Measurements from ENCODE around the gene TMPRSS11D. TPM values are rescaled to one million over a fixed set of nuclear protein-coding genes. Genes with fewer than 3 reads are reported as not detected.

Gene TMPRSS11D
- total RNA-seq, 1 experiment from 2014 or later, result not detected

DNA sequence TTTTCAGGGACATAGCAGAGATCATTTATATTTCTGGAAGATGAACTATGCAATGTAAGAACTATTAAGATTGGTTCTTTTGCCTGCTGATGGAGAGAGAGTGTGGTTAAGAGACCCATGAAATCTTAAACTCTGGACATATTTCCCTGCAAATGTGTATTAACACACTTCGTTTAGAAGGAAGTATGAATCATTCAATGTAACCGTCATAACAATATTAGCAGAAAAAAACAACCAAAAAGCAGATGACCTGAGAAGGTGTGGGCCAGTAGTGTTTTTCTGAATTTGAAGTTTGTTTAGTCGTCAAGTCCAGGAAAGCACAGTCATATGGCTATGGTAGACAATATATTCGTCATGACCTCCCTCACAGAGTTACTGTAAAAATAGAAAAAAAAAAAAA is 2.5 kb upstream of the TMPRSS11D start:
- DNase-seq (ENCODE audit: low read depth), result peak; percentile 76

GRCh38 chr4:67885762-67886161 is 2.0 kb upstream of the TMPRSS11D start:
- DNase-seq (ENCODE audit: low read depth), result peak; percentile 96

GRCh38 chr4:67884701-67885100 is 899 bp upstream of the TMPRSS11D start:
- no peak for DNase-seq (ENCODE audit: low read depth)

DNA sequence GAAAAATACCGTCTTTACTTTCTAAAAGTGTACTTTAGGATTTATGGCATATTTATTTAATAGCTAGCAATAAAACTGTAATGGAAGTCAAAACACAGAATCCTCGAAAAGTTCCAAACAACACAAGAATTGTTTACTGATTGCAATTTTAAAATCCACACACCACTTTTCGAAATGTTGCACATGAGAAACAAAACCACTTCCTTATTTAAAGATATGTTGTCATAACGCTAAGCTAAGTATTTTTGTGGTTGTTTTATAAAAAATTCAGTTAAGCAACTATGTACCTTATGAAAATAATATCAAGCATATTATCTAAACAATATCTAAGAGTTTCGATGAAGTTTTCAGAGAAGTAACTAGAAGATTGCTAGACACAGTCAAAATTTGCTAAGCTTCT is 344 bp downstream of the TMPRSS11D start:
- no peak for DNase-seq (ENCODE audit: low read depth)

DNA sequence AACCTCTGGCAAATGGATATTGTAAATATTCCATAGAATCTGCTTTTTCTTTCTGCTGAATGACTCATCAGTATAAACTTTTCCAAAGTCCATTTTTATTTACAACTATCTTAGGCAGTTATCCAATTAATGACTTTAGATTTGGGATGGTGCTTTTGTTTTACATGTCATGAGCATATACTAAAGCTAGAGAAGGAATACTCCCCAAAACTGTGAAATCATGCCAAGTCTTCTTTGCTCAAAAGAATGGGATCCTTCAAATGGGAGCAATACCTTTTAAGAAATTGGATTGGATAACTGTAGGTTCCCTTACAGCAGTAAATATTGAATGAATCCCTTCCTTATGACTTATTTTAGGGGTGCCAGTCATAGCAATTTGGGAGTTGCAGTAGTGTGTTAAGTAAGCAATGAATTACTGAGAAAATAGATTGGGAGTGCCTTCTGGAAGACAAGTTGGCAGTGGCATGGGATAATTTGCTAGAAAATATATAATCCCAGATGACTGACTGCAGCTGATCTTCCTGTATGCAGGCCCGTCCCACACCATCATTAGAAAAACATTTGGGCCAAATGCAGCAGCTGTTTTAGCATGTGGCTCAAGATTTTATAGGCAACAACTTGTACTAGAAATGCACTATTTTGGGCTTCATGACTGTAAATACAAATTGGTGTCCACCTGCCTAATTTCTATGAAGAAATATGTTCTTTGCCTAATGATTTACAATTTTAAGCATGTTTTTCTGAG is 2.8 kb downstream of the TMPRSS11D start:
- no peak for DNase-seq (ENCODE audit: low read depth)

DNA sequence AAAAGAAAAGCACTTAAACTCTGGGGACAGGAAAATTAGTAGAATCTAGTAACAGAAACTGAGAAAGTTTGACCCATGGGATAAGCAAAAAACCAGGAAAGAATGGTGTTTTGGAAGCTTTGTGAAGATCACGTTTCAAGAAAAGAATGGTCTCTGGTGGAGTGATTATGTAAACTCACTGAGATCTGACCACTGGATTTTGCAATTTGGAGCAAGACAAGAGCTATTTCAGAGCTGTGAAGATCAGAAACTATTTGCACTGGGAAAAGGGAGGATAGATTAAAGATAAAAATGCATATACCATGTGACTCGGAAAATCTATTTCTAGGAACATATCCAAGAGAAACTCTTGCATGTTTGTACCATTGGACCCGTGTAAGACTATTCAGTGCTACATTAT is 4.3 kb downstream of the TMPRSS11D start:
- no peak for DNase-seq (ENCODE audit: low read depth)

DNA sequence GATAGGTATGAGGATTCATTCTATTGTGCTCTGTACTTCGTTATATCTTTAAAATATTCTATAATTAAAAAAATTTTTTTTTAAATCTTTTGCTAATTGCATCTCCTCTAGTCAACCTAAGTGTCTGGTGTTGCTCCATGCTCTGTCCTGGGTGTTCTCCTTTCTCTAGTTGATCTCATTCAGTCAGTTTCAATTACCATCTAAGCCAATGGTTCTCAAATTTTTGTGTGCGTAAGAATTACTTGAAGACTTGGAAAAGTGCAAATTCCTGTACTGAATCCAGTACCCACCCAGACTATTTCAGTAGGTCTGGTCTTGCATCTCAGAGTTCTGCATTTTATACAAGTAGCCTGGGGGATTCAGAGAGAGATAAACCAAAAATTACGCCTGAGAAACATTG is 6.7 kb downstream of the TMPRSS11D start:
- DNase-seq (ENCODE audit: low read depth), result no peak

- no peak for DNase-seq (ENCODE audit: low read depth)
Observed at GRCh38 chr4:67874986-67875385, 8.8 kb downstream of the TMPRSS11D start.

DNA sequence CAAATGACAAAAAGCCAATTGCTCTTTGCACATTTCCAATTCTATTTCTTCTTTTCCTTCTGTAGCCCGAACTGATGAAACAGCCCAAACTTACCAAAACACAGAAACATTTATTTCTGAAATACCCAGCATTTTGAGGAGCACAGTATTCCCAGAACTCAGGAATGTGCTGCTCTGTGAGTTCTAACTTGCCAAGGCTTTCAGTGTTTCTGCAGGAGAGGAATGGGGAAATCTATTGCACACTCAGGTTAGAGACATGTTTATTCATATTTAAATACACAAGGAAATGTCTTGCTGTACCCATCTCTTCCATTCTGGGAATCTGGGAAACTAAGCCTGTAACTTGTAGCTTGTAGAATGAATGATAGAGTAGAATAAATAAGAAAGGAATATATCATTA is 10.7 kb downstream of the TMPRSS11D start:
- DNase-seq (ENCODE audit: low read depth), result no peak

GRCh38 chr4:67871867-67872266 is 11.9 kb downstream of the TMPRSS11D start:
- peak; percentile 59 for DNase-seq (ENCODE audit: low read depth)

DNA sequence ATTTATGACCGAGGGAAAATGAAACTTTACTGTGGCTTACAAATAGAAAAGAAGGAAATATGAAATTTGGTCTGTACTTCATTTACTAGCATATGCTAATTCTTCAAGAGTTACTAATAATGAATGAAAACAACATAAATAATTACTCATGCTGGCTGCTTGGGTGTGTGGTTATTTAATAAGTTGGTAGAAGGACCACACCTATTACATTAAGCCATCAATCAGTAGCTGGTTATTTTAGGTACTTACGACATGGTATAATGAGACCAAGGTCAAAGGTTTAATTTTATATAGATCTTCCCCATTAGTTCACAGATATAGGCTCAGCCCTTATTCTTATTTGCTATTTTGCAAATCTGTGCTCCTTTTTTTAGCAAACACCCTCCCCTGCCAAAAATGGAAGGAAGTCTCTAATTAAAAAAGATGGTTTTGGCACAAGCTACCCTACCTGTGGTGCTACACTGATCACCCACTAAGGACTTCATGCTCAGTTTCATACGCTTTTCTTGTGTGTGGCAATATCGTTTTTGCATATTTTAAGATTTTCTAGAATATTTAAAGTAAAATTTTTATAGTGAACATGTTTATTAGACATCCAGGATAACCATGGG is 14.1 kb downstream of the TMPRSS11D start:
- DNase-seq (ENCODE audit: low read depth), result no peak

- DNase-seq (ENCODE audit: low read depth), result no peak
Observed at GRCh38 chr4:67861513-67861912, 22.3 kb downstream of the TMPRSS11D start.

- no peak for DNase-seq (ENCODE audit: low read depth)
Observed at GRCh38 chr4:67853336-67853735, 30.5 kb downstream of the TMPRSS11D start.

GRCh38 chr4:67820903-67821302 is 62.9 kb downstream of the TMPRSS11D start:
- no peak for DNase-seq (ENCODE audit: low read depth)

DNA sequence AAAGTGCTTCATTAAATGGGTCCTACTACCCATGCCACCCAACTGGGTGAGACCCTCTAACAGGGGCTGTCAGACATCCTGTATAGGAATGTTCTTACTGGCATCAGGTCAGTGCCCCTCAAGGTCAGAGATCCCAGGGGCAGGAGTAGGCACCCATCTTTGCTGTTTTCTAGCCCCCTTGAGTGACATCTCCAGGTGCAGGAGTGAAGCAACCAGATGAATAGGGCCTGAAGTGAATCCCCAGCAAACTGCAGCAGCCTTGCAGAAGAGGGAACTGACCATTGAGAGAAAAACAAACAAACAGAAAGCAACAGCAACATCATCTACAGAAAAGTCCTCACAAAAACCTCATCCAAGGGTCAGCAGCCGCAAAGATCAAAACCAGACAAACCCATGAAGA is 73.8 kb downstream of the TMPRSS11D start:
- DNase-seq (ENCODE audit: low read depth), result no peak

DNA sequence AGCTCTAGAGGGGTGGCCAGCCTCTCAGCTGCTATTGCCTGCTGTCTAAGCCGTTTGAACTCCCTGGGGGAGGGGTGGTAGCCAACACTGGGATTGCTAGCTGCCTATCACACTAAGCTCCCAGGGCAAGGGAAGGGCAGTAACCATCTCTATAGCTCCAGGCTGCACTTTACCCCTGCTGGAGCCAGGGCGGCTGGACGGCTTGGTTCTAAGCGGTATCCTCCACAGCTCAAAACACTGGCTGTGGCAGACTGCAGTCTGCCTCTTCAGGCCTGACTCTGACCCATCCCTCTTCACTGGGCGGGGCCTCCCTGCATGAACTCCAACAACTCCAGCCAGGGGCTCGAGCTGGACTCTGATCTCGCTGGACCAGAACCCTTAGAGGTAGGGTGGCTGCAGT is 74.3 kb downstream of the TMPRSS11D start:
- DNase-seq (ENCODE audit: low read depth), result no peak

- no peak for DNase-seq (ENCODE audit: low read depth)
Observed at GRCh38 chr4:67796810-67797209, 87.0 kb downstream of the TMPRSS11D start.

DNA sequence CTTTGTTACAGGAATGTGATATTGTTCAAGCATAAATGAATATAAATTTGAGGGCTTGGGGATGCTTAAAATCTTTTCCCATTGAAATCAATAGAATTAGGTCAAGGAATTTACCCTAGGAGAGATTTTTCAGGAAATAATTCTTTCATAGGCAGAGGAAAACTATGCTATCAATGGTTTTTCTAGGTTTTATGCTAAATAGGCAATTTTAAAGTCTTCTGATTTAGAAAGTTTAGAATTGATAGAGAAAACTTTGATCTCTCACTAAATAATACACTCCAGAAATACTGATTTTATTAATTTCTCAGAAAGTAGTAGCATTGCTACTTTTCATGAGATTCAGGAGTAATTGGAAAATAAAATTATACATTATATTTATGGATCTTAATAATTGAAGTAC is 93.1 kb downstream of the TMPRSS11D start:
- no peak for DNase-seq (ENCODE audit: low read depth)

GRCh38 chr4:67787311-67787710 is 96.5 kb downstream of the TMPRSS11D start:
- DNase-seq (ENCODE audit: low read depth), result no peak

DNA sequence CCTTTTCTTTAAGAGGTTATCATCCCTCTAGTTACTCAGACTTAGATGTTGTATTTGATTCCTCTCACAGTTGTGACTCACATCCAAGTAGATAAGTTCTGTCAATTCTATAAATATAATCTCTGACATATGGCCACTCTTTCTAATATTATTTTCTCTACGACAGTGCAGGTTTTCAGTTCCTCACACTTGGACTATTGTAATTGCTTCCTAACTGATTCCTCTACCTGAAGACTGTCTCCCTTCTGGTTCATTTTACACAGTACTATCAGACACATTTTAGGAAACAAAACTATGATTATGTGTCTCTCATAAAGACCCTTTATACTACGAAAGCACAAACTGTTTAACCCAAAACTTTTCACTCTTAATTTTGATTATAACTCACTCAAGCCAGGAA is 98.3 kb downstream of the TMPRSS11D start:
- peak; percentile 40 for DNase-seq (ENCODE audit: low read depth)

- DNase-seq (ENCODE audit: low read depth), result peak; percentile 72
Observed at GRCh38 chr4:67779631-67780030, 104.2 kb downstream of the TMPRSS11D start.

GRCh38 chr4:67776746-67777145 is 107.1 kb downstream of the TMPRSS11D start:
- no peak for DNase-seq (ENCODE audit: low read depth)
